DND-41 (cell line): Measurements from ENCODE around the gene RGS11.

Source experiments
- EZH2 ChIP-seq: IDR thresholded peaks from 3 replicates; pipeline ENCODE4 v1.6.1; 2012; ENCODE audit warnings: borderline replicate concordance, low read depth, mild to moderate bottlenecking, moderate library complexity, low read length, inconsistent platforms; ENCODE audit not compliant: severe bottlenecking
- TF ChIP-seq, protein P1 (sequence below): IDR thresholded peaks from 2 replicates; pipeline ENCODE4 v1.5.1; 2012; ENCODE audit warnings: borderline replicate concordance, low read length, moderate library complexity, mild to moderate bottlenecking; ENCODE audit not compliant: poor library complexity, severe bottlenecking; ENCODE audit errors: extremely low read depth

DNA sequence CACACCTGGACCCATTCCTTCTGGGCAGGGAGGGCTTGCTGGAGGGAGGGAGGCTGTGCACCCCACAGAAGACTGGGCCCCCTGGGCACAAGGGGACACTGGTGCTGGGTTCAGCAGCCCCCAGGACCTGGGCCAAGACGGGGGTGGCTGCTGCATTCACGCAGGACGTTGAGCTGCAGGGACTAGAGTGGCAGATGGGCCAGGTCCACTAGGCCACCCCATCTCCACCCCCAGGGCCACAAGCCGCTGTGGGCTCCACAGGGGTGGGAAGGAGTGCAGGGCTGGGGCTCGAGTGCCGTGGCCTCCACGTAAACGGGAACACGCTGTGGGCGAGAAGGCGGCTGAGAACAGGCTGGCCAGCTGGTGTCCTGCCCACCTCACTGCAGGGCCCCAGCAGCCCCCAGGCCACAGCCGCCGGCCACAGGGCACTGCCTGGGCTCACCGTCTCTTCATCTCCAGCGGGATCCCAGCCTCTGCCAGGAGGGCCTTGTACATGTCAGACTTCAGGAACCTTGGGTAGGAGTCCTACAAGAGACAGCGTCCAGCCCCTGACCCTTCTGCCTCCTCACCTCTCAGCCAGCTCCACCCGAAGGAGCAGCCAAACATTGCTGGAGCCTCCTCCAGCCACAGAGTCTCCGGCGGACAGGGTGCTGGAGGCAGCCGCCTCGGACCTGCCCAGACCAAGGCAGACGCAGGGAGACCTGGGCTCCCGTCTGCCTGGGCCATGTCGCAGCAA, 6.5 kb downstream of the RGS11 start:
- TF ChIP-seq, protein P1, sequence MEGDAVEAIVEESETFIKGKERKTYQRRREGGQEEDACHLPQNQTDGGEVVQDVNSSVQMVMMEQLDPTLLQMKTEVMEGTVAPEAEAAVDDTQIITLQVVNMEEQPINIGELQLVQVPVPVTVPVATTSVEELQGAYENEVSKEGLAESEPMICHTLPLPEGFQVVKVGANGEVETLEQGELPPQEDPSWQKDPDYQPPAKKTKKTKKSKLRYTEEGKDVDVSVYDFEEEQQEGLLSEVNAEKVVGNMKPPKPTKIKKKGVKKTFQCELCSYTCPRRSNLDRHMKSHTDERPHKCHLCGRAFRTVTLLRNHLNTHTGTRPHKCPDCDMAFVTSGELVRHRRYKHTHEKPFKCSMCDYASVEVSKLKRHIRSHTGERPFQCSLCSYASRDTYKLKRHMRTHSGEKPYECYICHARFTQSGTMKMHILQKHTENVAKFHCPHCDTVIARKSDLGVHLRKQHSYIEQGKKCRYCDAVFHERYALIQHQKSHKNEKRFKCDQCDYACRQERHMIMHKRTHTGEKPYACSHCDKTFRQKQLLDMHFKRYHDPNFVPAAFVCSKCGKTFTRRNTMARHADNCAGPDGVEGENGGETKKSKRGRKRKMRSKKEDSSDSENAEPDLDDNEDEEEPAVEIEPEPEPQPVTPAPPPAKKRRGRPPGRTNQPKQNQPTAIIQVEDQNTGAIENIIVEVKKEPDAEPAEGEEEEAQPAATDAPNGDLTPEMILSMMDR = no peak
- no peak for TF ChIP-seq EZH2
